HG03457 (cell line): ENCODE data around the gene NIP7.

ENCODE experiments used
- ATAC-seq: cut with Tn5 transposase; IDR thresholded peaks from one replicate; pipeline ENCODE4 v1.9.1; 2021; ENCODE audit warnings: moderate number of reproducible peaks; ENCODE audit not compliant: unreplicated experiment

NIP7 gene

DNA sequence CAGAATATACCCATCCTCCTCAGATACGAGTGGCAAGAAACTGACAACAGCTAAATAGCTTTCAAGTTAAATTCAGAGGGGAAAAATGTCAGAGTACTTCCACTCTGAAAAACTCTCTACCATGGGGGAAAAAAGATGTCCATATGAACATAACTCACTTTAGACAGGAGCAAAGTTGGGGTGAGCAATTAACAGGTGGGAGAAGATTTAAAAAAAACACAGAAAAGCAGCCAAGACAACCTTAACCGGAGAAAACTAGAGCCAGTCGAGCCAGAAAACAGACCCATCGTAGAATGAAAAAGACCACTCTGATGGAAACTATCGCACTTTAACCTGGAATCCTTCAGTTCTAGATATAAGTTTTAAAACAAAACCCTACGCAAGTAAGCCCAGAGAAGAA lies 45.4 kb downstream of the NIP7 start:
- no peak for ATAC-seq

DNA sequence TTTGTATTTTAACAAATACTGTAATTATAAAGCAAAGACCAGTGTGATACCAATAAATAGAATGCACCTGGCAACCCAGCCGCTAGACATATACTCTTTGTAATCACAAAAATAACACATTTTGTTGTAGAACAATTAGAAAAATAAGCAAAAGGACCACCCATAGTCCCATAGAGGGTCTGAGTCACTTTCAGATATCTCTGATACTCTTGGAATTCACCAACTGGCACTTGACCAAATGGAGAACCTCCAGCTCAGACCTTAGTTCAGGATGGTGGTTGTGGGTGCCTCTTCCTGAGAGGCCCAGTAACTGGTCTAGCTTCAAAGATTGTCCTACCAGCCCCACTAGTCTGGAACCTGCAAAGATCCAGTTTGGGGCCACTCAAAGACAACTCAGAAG lies 47.0 kb downstream of the NIP7 start:
- ATAC-seq, result no peak
